CD14-positive monocyte (primary cell): Measurements from ENCODE around the gene KIT. TPM values are rescaled to one million over a fixed set of nuclear protein-coding genes. Genes with fewer than 3 reads are reported as not detected.

Experiments
- DNase-seq, 3 donors: peaks; one replicate each; pipeline ENCODE4 v3.0.0-alpha.2; 2011 to 2022
- H2AFZ ChIP-seq: 2 replicates; pipeline ENCODE4 v1.6.0; 2012; ENCODE audit warnings: mild to moderate bottlenecking, low read depth, low read length, inconsistent platforms; ENCODE audit not compliant: insufficient read depth, poor library complexity, severe bottlenecking
- H3K27ac ChIP-seq, 2 donors: 1 replicate in 1 of 2; 2 replicates in 1 of 2; pipeline ENCODE4 v1.5.1; 2012 to 2013; ENCODE audit warnings: low read length in 2 of 2, control low read depth in 1 of 2, inconsistent platforms in 1 of 2, low read depth in 1 of 2, mild to moderate bottlenecking in 1 of 2
- H3K27me3 ChIP-seq, 2 donors: one replicate each; pipeline versions ENCODE4 v1.6.0 to v1.6.1; 2011 to 2013; ENCODE audit warnings: low read length in 2 of 2; ENCODE audit not compliant: control insufficient read depth in 2 of 2, insufficient read depth in 2 of 2
- H3K36me3 ChIP-seq, 2 donors: replicated peaks in 1 of 2; 1 replicate in 1 of 2; 2 replicates in 1 of 2; pipeline versions ENCODE4 v1.5.1 to v1.6.1; 2012 to 2013; ENCODE audit warnings: low read length in 2 of 2, control low read depth in 1 of 2, inconsistent platforms in 1 of 2, mild to moderate bottlenecking in 1 of 2; ENCODE audit not compliant: insufficient read depth in 2 of 2, control insufficient read depth in 1 of 2
- H3K4me1 ChIP-seq, 2 donors: 1 replicate in 1 of 2; 2 replicates in 1 of 2; pipeline versions ENCODE4 v1.5.1 to v1.6.1; 2012 to 2013; ENCODE audit warnings: low read length in 2 of 2, control low read depth in 1 of 2, inconsistent platforms in 1 of 2, mild to moderate bottlenecking in 1 of 2, moderate library complexity in 1 of 2; ENCODE audit not compliant: insufficient read depth in 2 of 2, control insufficient read depth in 1 of 2
- H3K4me2 ChIP-seq: replicated peaks from 2 replicates; pipeline ENCODE3; 2012; ENCODE audit warnings: low read length, moderate library complexity, mild to moderate bottlenecking; ENCODE audit not compliant: poor library complexity, severe bottlenecking; ENCODE audit errors: extremely low read depth
- H3K4me3 ChIP-seq, 3 experiments: fragments of 200-600 bp in 1 of 3; sonication (generic) in 1 of 3; replicated peaks in 1 of 3; 1 replicate in 2 of 3; 2 replicates in 1 of 3; pipeline ENCODE4 v1.5.1; 2011 to 2013; ENCODE audit warnings: low read length in 3 of 3, mild to moderate bottlenecking in 3 of 3, control low read depth in 2 of 3, low read depth in 2 of 3, inconsistent platforms in 1 of 3, moderate library complexity in 1 of 3
- H3K79me2 ChIP-seq: 2 replicates; pipeline ENCODE4 v1.6.0; 2012; ENCODE audit warnings: mild to moderate bottlenecking, control low read depth, inconsistent platforms, low read length, moderate library complexity; ENCODE audit not compliant: insufficient read depth
- H3K9ac ChIP-seq: 2 replicates; pipeline ENCODE4 v1.6.0; 2017; ENCODE audit warnings: low read length, mild to moderate bottlenecking; ENCODE audit not compliant: insufficient read depth, poor library complexity, severe bottlenecking
- H3K9me3 ChIP-seq, 2 donors: replicated peaks in 1 of 2; 1 replicate in 1 of 2; 2 replicates in 1 of 2; pipeline versions ENCODE4 v1.5.1 to v1.6.1; 2012 to 2013; ENCODE audit warnings: low read length in 2 of 2, control low read depth in 1 of 2; ENCODE audit not compliant: control insufficient read depth in 1 of 2, insufficient read depth in 1 of 2
- H4K20me1 ChIP-seq: 2 replicates; pipeline ENCODE4 v1.6.0; 2012; ENCODE audit warnings: mild to moderate bottlenecking, low read length, control low read depth, moderate library complexity; ENCODE audit not compliant: insufficient read depth
- H3K27ac Mint-ChIP-seq, 7 donors: one replicate each; pipeline ENCODE4 v1.8.0; 2020; ENCODE audit warnings: mild to moderate bottlenecking in 7 of 7, mixed read lengths in 7 of 7, moderate library complexity in 6 of 7, inconsistent platforms in 2 of 7
- H3K27me3 Mint-ChIP-seq, 3 donors: one replicate each; pipeline ENCODE4 v1.8.0; 2021 to 2022; ENCODE audit warnings: low read depth in 3 of 3, mild to moderate bottlenecking in 3 of 3, mixed read lengths in 3 of 3, moderate library complexity in 3 of 3, inconsistent platforms in 1 of 3
- H3K36me3 Mint-ChIP-seq, 2 donors: one replicate each; pipeline ENCODE4 v1.8.0; 2020; ENCODE audit warnings: mixed read lengths in 2 of 2, inconsistent platforms in 1 of 2, mild to moderate bottlenecking in 1 of 2
- H3K4me1 Mint-ChIP-seq: one replicate; pipeline ENCODE4 v1.8.0; 2020; ENCODE audit warnings: mild to moderate bottlenecking, mixed read lengths
- H3K4me3 Mint-ChIP-seq, 2 donors: one replicate each; pipeline ENCODE4 v1.8.0; 2020; ENCODE audit warnings: mild to moderate bottlenecking in 2 of 2, mixed read lengths in 2 of 2, moderate library complexity in 1 of 2
- H3K9me3 Mint-ChIP-seq, 7 donors: one replicate each; pipeline ENCODE4 v1.8.0; 2020 to 2022; ENCODE audit warnings: mixed read lengths in 7 of 7, mild to moderate bottlenecking in 6 of 7, moderate library complexity in 6 of 7, inconsistent platforms in 2 of 7
- WGBS: methylation state at CpG from one replicate; pipeline ENCODE4 v1.1.5; 2013; ENCODE audit warnings: missing lambda C conversion rate; ENCODE audit not compliant: insufficient coverage; 5-methylcytosine and 5-hydroxymethylcytosine counted together
- intact Hi-C, 2 donors: fragments of 100-400 bp; cut with micrococcal nuclease; formaldehyde crosslinking; loops; one replicate each; pipeline versions ENCODE4 v1.15.0 to v1.15.1; 2023
- polyA plus RNA-seq, 3 donors: library from polyadenylated mRNA; depleted of rRNA in 1 of 3; unstranded in 2 of 3; stranded (reverse) in 1 of 3; fragments of 300-500 nt in 2 of 3; fragments of >200 nt in 1 of 3; fragmentation: Illumina TruSeq in 2 of 3; gene quantifications; 1 replicate in 2 of 3; 2 replicates in 1 of 3; pipeline ENCODE4 v1.2.3, GENCODE V29; 2012 to 2021
- TF ChIP-seq, protein P1 (sequence below): fragments of 200-600 bp; IDR thresholded peaks from one replicate; pipeline ENCODE4 v1.8.0; 2022; ENCODE audit warnings: antibody characterized with exemption, mild to moderate bottlenecking

KIT gene
- polyA plus RNA-seq, 3 donors, result not detected

- WGBS, result no CpG with 5 or more reads among the region's 1 CpG
- TF ChIP-seq, protein P1, sequence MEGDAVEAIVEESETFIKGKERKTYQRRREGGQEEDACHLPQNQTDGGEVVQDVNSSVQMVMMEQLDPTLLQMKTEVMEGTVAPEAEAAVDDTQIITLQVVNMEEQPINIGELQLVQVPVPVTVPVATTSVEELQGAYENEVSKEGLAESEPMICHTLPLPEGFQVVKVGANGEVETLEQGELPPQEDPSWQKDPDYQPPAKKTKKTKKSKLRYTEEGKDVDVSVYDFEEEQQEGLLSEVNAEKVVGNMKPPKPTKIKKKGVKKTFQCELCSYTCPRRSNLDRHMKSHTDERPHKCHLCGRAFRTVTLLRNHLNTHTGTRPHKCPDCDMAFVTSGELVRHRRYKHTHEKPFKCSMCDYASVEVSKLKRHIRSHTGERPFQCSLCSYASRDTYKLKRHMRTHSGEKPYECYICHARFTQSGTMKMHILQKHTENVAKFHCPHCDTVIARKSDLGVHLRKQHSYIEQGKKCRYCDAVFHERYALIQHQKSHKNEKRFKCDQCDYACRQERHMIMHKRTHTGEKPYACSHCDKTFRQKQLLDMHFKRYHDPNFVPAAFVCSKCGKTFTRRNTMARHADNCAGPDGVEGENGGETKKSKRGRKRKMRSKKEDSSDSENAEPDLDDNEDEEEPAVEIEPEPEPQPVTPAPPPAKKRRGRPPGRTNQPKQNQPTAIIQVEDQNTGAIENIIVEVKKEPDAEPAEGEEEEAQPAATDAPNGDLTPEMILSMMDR, result no peak
- Histone ChIP-seq H3K36me3 (no peaks in the 10 kb centered on the region), H3K27me3 (no peaks in the 10 kb centered on the region), H3K4me2 (no peak overlapping the region), H4K20me1 (no peaks in the 10 kb centered on the region), H3K9me3 (no peaks in the 10 kb centered on the region), H3K4me1 (no peaks in the 10 kb centered on the region), H3K4me3 (no peak overlapping the region), H3K79me2 (no peaks in the 10 kb centered on the region), H2AFZ (no peak overlapping the region), H3K27ac (no peak overlapping the region), H3K9ac (no peak overlapping the region)
- Mint-ChIP-seq H3K36me3 (peaks cover 0 to 2% of the 10 kb centered on the region in 2 donors), H3K27me3 (peaks cover 0 to 1% (median 0%) of the 10 kb centered on the region in 3 donors), H3K4me3 (no peak overlapping the region), H3K4me1 (peaks cover 2% of the 10 kb centered on the region), H3K9me3 (no peaks in the 10 kb centered on the region), H3K27ac (no peak overlapping the region)
- no peak for DNase-seq
- intact Hi-C loops, result no loop called here
Measured at GRCh38 chr4:54731976-54732375, 74.2 kb downstream of the KIT start.

- no peak for DNase-seq
- no peak overlapping the region for H2AFZ ChIP-seq
- WGBS, result no CpG with 5 or more reads among the region's 1 CpG
- H4K20me1 ChIP-seq, result no peaks in the 10 kb centered on the region
- H3K36me3 Mint-ChIP-seq, result no peaks in the 10 kb centered on the region
- no peaks in the 10 kb centered on the region for H3K27me3 ChIP-seq
- H3K4me1 Mint-ChIP-seq, result peaks cover 11% of the 10 kb centered on the region
- TF ChIP-seq, protein P1, result no peak
- no peak overlapping the region for H3K4me3 Mint-ChIP-seq
- no peaks in the 10 kb centered on the region for H3K36me3 ChIP-seq
- no peaks in the 10 kb centered on the region for H3K9me3 ChIP-seq
- intact Hi-C loops, result no loop called here
- peaks cover 0 to 2% (median 0%) of the 10 kb centered on the region in 3 donors for H3K27me3 Mint-ChIP-seq
- no peaks in the 10 kb centered on the region for H3K9me3 Mint-ChIP-seq
- no peak overlapping the region for H3K9ac ChIP-seq
- H3K4me1 ChIP-seq, result peaks cover 3 to 5% of the 10 kb centered on the region in 2 donors
- no peak overlapping the region for H3K27ac Mint-ChIP-seq
- H3K4me2 ChIP-seq, result no peak overlapping the region
- H3K4me3 ChIP-seq, result no peak overlapping the region
- no peaks in the 10 kb centered on the region for H3K79me2 ChIP-seq
- no peak overlapping the region for H3K27ac ChIP-seq
Measured at GRCh38 chr4:54737421-54737820, 79.7 kb downstream of the KIT start.
